GM23248 (cell line): ENCODE measurements around the gene CDK15. TPM values are rescaled to one million over a fixed set of nuclear protein-coding genes. Genes with fewer than 3 reads are reported as not detected.

Experiments used
- DNase-seq: peaks from one replicate; pipeline ENCODE4 v3.0.0-alpha.2; 2015
- H2AFZ ChIP-seq: fragments of 200-600 bp; sonication (generic); 2 replicates; pipeline ENCODE4 v1.6.1; 2016; ENCODE audit warnings: antibody characterized with exemption
- H3F3A ChIP-seq: fragments of 200-600 bp; sonication (generic); 2 replicates; pipeline ENCODE4 v1.6.1; 2016; ENCODE audit warnings: mild to moderate bottlenecking, antibody characterized with exemption, mixed run types; ENCODE audit not compliant: insufficient read depth
- H3K27ac ChIP-seq: fragments of 200-600 bp; sonication (generic); 2 replicates; pipeline ENCODE4 v1.5.1; 2016; ENCODE audit warnings: mild to moderate bottlenecking
- H3K27me3 ChIP-seq: fragments of 200-600 bp; sonication (generic); replicated peaks from 2 replicates; pipeline ENCODE4 v1.6.1; 2016; ENCODE audit warnings: mild to moderate bottlenecking; ENCODE audit not compliant: insufficient read depth
- H3K36me3 ChIP-seq: fragments of 200-600 bp; sonication (generic); 2 replicates; pipeline ENCODE4 v1.6.1; 2016; ENCODE audit warnings: low read depth, mild to moderate bottlenecking
- H3K4me1 ChIP-seq: fragments of 200-600 bp; sonication (generic); 2 replicates; pipeline ENCODE4 v1.6.1; 2016; ENCODE audit warnings: mild to moderate bottlenecking; ENCODE audit not compliant: insufficient read depth
- H3K4me2 ChIP-seq: fragments of 200-600 bp; sonication (generic); one replicate; pipeline ENCODE4 v1.6.1; 2016; ENCODE audit warnings: mild to moderate bottlenecking; ENCODE audit not compliant: unreplicated experiment
- H3K4me3 ChIP-seq: fragments of 200-600 bp; sonication (generic); 2 replicates; pipeline ENCODE4 v1.5.1; 2016; ENCODE audit warnings: mild to moderate bottlenecking
- H3K79me2 ChIP-seq: fragments of 200-600 bp; sonication (generic); 2 replicates; pipeline ENCODE4 v1.6.1; 2016; ENCODE audit warnings: mild to moderate bottlenecking; ENCODE audit not compliant: insufficient read depth
- H3K9ac ChIP-seq: fragments of 200-600 bp; sonication (generic); 2 replicates; pipeline ENCODE4 v1.6.1; 2016; ENCODE audit warnings: mild to moderate bottlenecking
- H3K9me2 ChIP-seq: fragments of 200-600 bp; sonication (generic); 2 replicates; pipeline ENCODE4 v1.6.1; 2016; ENCODE audit warnings: mixed run types, mild to moderate bottlenecking, moderate library complexity; ENCODE audit not compliant: insufficient read depth
- H3K9me3 ChIP-seq: fragments of 200-600 bp; sonication (generic); one replicate; pipeline ENCODE4 v1.6.1; 2017; ENCODE audit warnings: low read depth
- H4K20me1 ChIP-seq: fragments of 200-600 bp; sonication (generic); 2 replicates; pipeline ENCODE4 v1.6.0; 2016; ENCODE audit not compliant: insufficient read depth
- EZH2 ChIP-seq: fragments of 200-600 bp; sonication (generic); IDR thresholded peaks from 2 replicates; pipeline ENCODE4 v1.6.1; 2018; ENCODE audit warnings: antibody characterized with exemption, mild to moderate bottlenecking; ENCODE audit not compliant: insufficient read depth, poor library complexity, severe bottlenecking
- EZH2phosphoT487 ChIP-seq: fragments of 200-600 bp; sonication (generic); IDR thresholded peaks from 2 replicates; pipeline ENCODE4 v1.6.1; 2018; ENCODE audit warnings: antibody characterized with exemption, moderate library complexity, mild to moderate bottlenecking, low read depth; ENCODE audit not compliant: insufficient read depth
- WGBS, 2 experiments: methylation state at CpG; one replicate each; pipeline ENCODE4 v1.1.6; 2015 to 2017; ENCODE audit warnings: low lambda C conversion rate in 2 of 2, low coverage in 1 of 2; ENCODE audit errors: missing lambda C conversion rate in 2 of 2; 5-methylcytosine and 5-hydroxymethylcytosine counted together
- in situ Hi-C: fragments of 300-500 bp; cut with MboI; formaldehyde crosslinking; loops from 2 replicates; pipeline ENCODE4 v1.15.0; 2020
- polyA plus RNA-seq: library from polyadenylated mRNA; unstranded; fragments of >200 nt; fragmentation: Nextera tagmentation; extraction: Ambion mirVana; gene quantifications from 2 replicates; pipeline ENCODE4 v1.2.1, GENCODE V29; 2016
- total RNA-seq: library from RNA; depleted of rRNA; stranded (reverse); fragments of >200 nt; shearing (Covaris generic); gene quantifications from 2 replicates; pipeline ENCODE4 v1.2.3, GENCODE V29; 2014

CDK15 gene
- total and polyA plus RNA-seq, 2 experiments from 2014 or later = 0.88 to 1.3 TPM

- H3K9ac ChIP-seq = peak overlapping the region; percentile 13; the same call in 1 of the 2 replicates
These were observed 82.1 kb downstream of the CDK15 start for GRCh38 chr2:201888426-201888800.

GRCh38 chr2:201890453-201890852, 84.1 kb downstream of the CDK15 start:
- no peaks in the 10 kb centered on the region for H3K79me2 ChIP-seq
- H2AFZ ChIP-seq = no peak overlapping the region
- H3K27ac ChIP-seq = no peak overlapping the region
- no peaks in the 10 kb centered on the region for H3K9me2 ChIP-seq
- H3K36me3 ChIP-seq = no peaks in the 10 kb centered on the region
- H3K27me3 ChIP-seq = peaks cover 10% of the 10 kb centered on the region; the same call in 1 of the 2 replicates
- no peaks in the 10 kb centered on the region; the same call in 1 of the 2 replicates for H3F3A ChIP-seq
- H3K4me3 ChIP-seq = no peak overlapping the region
- TF ChIP-seq EZH2 (no peak), EZH2phosphoT487 (no peak)
- H3K4me2 ChIP-seq = no peak overlapping the region
- H3K9me3 ChIP-seq = no peaks in the 10 kb centered on the region
- peaks cover 22% of the 10 kb centered on the region; the same call in 1 of the 2 replicates for H3K4me1 ChIP-seq
- DNase-seq = peak; percentile 54
- no peak overlapping the region for H3K9ac ChIP-seq
- in situ Hi-C loops = no loop called here
- H4K20me1 ChIP-seq = no peaks in the 10 kb centered on the region

More at GRCh38 chr2:201888426-201888800, 82.1 kb downstream of the CDK15 start:
- in situ Hi-C loops = no loop called here
- Histone ChIP-seq H4K20me1 (no peaks in the 10 kb centered on the region), H3F3A (no peaks in the 10 kb centered on the region; the same call in 1 of the 2 replicates), H3K4me1 (peaks cover 22% of the 10 kb centered on the region; the same call in 1 of the 2 replicates), H3K36me3 (no peaks in the 10 kb centered on the region), H3K9me3 (no peaks in the 10 kb centered on the region), H3K9me2 (no peaks in the 10 kb centered on the region), H3K4me3 (peak overlapping the region; percentile 62), H3K27me3 (peaks cover 10% of the 10 kb centered on the region; the same call in 1 of the 2 replicates), H3K4me2 (peak overlapping the region; percentile 88), H3K27ac (no peak overlapping the region), H2AFZ (peak overlapping the region; percentile 50), H3K79me2 (no peaks in the 10 kb centered on the region)
- peak; percentile 39 for DNase-seq
- no peak for TF ChIP-seq EZH2phosphoT487
- TF ChIP-seq EZH2 = no peak
- WGBS, 2 experiments = 13 to 20% methylated on average over 8 of the region's 8 CpGs

DNA sequence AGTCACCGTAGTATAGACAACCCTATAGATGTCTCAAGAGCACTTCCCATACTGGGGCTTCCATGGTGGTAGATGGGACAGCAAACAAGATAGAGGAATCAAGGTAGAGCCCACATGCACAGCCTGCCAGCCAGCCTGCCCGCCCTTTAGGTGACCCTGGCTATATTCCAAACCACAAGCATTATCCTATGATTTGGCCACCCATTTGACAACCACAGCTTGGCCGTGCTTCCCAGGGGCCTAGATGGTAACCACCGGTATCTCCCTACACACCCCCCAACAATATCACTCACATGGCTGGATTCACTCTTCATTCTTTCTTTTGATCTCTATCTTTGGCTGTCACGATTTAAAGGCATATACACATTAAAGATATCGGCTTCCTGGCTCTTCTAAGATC, 85.3 kb downstream of the CDK15 start:
- no peaks in the 10 kb centered on the region for H3K79me2 ChIP-seq
- WGBS, 2 experiments = 85 to 94% methylated on average over 6 of the region's 6 CpGs
- H3K9me2 ChIP-seq = no peaks in the 10 kb centered on the region
- H3K4me3 ChIP-seq = no peak overlapping the region
- peaks cover 14% of the 10 kb centered on the region for H3K27me3 ChIP-seq
- H4K20me1 ChIP-seq = no peaks in the 10 kb centered on the region
- peaks cover 20% of the 10 kb centered on the region; the same call in 1 of the 2 replicates for H3K4me1 ChIP-seq
- no peak for DNase-seq
- H3K36me3 ChIP-seq = no peaks in the 10 kb centered on the region
- H3F3A ChIP-seq = no peaks in the 10 kb centered on the region; the same call in 1 of the 2 replicates
- no peak overlapping the region for H3K27ac ChIP-seq
- no peak overlapping the region for H3K9ac ChIP-seq
- TF ChIP-seq EZH2phosphoT487 = no peak
- TF ChIP-seq EZH2 = no peak
- no peak overlapping the region for H3K4me2 ChIP-seq
- in situ Hi-C loops = no loop called here
- no peak overlapping the region for H2AFZ ChIP-seq
- H3K9me3 ChIP-seq = no peaks in the 10 kb centered on the region

- WGBS, 2 experiments = 89 to 99% methylated on average over 5 of the region's 5 CpGs
- Histone ChIP-seq H3K9ac (no peak overlapping the region), H3K27ac (no peak overlapping the region), H3K9me3 (no peaks in the 10 kb centered on the region), H3K4me1 (peaks cover 17% of the 10 kb centered on the region; the same call in 1 of the 2 replicates), H3F3A (no peaks in the 10 kb centered on the region), H3K27me3 (peaks cover 11% of the 10 kb centered on the region), H3K4me2 (no peak overlapping the region), H3K9me2 (no peaks in the 10 kb centered on the region), H3K4me3 (no peak overlapping the region), H2AFZ (no peak overlapping the region), H3K79me2 (no peaks in the 10 kb centered on the region), H3K36me3 (no peaks in the 10 kb centered on the region), H4K20me1 (no peaks in the 10 kb centered on the region)
- DNase-seq = no peak
- TF ChIP-seq EZH2 (no peak), EZH2phosphoT487 (no peak)
- in situ Hi-C loops = no loop called here
These were observed 86.2 kb downstream of the CDK15 start for GRCh38 chr2:201892516-201892915.
